ENCODE data around the gene RHOH.

- TF ChIP-seq, protein P1, sequence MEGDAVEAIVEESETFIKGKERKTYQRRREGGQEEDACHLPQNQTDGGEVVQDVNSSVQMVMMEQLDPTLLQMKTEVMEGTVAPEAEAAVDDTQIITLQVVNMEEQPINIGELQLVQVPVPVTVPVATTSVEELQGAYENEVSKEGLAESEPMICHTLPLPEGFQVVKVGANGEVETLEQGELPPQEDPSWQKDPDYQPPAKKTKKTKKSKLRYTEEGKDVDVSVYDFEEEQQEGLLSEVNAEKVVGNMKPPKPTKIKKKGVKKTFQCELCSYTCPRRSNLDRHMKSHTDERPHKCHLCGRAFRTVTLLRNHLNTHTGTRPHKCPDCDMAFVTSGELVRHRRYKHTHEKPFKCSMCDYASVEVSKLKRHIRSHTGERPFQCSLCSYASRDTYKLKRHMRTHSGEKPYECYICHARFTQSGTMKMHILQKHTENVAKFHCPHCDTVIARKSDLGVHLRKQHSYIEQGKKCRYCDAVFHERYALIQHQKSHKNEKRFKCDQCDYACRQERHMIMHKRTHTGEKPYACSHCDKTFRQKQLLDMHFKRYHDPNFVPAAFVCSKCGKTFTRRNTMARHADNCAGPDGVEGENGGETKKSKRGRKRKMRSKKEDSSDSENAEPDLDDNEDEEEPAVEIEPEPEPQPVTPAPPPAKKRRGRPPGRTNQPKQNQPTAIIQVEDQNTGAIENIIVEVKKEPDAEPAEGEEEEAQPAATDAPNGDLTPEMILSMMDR (IDR thresholded peaks at IDR 0.05), result no peak
- TF ChIP-seq POLR2A (IDR thresholded peaks at IDR 0.05), result no peak
Observed at GRCh38 chr4:40209401-40209800, 12.6 kb downstream of the RHOH start.
